GM06990 (cell line): ENCODE data around the gene CAPZB.

Source experiments
- DNase-seq: peaks from one replicate; pipeline ENCODE4 v3.0.0-alpha.2; 2011; ENCODE audit not compliant: insufficient read length; ENCODE audit errors: extremely low read depth
- H3K27me3 ChIP-seq: replicated peaks from 2 replicates; pipeline ENCODE4 v1.6.0; 2011; ENCODE audit warnings: low read length; ENCODE audit not compliant: control insufficient read depth, insufficient read depth
- H3K36me3 ChIP-seq: 2 replicates; pipeline ENCODE4 v1.5.1; 2011; ENCODE audit warnings: low read length; ENCODE audit not compliant: control insufficient read depth, insufficient read depth
- H3K4me3 ChIP-seq: replicated peaks from 2 replicates; pipeline ENCODE4 v1.5.1; 2011; ENCODE audit warnings: low read depth, mild to moderate bottlenecking, control low read depth, low read length
- TF ChIP-seq, protein P1 (sequence below): IDR thresholded peaks from 2 replicates; pipeline ENCODE4 v1.5.1; 2011; ENCODE audit warnings: low read length, control low read depth, mild to moderate bottlenecking, inconsistent platforms; ENCODE audit not compliant: insufficient read depth, poor library complexity, severe bottlenecking

The CAPZB gene

GRCh38 chr1:19400192-19400611 is 85.1 kb downstream of the CAPZB start:
- Histone ChIP-seq H3K36me3 (peaks cover 11% of the 10 kb centered on the region), H3K4me3 (no peak overlapping the region), H3K27me3 (no peaks in the 10 kb centered on the region)
- DNase-seq, result no peak
- TF ChIP-seq, protein P1, sequence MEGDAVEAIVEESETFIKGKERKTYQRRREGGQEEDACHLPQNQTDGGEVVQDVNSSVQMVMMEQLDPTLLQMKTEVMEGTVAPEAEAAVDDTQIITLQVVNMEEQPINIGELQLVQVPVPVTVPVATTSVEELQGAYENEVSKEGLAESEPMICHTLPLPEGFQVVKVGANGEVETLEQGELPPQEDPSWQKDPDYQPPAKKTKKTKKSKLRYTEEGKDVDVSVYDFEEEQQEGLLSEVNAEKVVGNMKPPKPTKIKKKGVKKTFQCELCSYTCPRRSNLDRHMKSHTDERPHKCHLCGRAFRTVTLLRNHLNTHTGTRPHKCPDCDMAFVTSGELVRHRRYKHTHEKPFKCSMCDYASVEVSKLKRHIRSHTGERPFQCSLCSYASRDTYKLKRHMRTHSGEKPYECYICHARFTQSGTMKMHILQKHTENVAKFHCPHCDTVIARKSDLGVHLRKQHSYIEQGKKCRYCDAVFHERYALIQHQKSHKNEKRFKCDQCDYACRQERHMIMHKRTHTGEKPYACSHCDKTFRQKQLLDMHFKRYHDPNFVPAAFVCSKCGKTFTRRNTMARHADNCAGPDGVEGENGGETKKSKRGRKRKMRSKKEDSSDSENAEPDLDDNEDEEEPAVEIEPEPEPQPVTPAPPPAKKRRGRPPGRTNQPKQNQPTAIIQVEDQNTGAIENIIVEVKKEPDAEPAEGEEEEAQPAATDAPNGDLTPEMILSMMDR, result no peak

DNA sequence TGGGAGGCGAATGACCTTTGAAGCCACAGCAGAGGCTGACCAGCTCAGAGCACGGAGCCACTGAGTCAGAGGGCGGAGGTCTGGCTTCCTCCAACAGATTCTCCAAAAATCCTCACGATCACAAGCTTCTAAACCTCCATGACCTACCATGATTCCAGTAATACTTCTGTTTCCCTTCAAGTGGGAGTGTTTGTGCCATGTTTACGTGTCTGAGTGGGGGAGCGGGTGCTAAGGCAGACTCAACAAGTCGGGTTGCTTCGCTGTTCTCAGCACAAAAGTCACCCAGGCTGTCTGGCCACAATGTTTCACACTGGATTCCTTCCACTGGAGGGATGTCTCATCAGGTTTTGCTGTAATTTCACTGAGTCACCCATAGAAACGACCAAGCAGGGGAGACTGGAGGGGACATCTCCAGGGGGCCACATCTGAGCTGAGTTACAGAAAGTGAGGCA is 87.0 kb downstream of the CAPZB start:
- TF ChIP-seq, protein P1, result no peak
- H3K36me3 ChIP-seq, result peaks cover 12% of the 10 kb centered on the region
- H3K27me3 ChIP-seq, result no peaks in the 10 kb centered on the region
- no peak overlapping the region for H3K4me3 ChIP-seq
- DNase-seq, result no peak

GRCh38 chr1:19397217-19397945 is 88.0 kb downstream of the CAPZB start:
- TF ChIP-seq, protein P1, result no peak
- Histone ChIP-seq H3K36me3 (peaks cover 10% of the 10 kb centered on the region), H3K4me3 (no peak overlapping the region), H3K27me3 (no peaks in the 10 kb centered on the region)
- no peak for DNase-seq

GRCh38 chr1:19396280-19396679 is 89.1 kb downstream of the CAPZB start:
- Histone ChIP-seq H3K36me3 (peaks cover 8% of the 10 kb centered on the region), H3K4me3 (no peak overlapping the region), H3K27me3 (no peaks in the 10 kb centered on the region)
- TF ChIP-seq, protein P1, result no peak
- DNase-seq, result no peak

GRCh38 chr1:19395678-19396192 is 89.6 kb downstream of the CAPZB start:
- DNase-seq, result no peak
- no peaks in the 10 kb centered on the region for H3K27me3 ChIP-seq
- H3K4me3 ChIP-seq, result no peak overlapping the region
- TF ChIP-seq, protein P1, result no peak
- peaks cover 8% of the 10 kb centered on the region for H3K36me3 ChIP-seq
